ENCODE measurements around the gene TGFBI. TPM values are rescaled to one million over a fixed set of nuclear protein-coding genes. Genes with fewer than 3 reads are reported as not detected.

The TGFBI gene
- total RNA-seq, 1 donor from 2014 or later = 9.5 TPM

DNA sequence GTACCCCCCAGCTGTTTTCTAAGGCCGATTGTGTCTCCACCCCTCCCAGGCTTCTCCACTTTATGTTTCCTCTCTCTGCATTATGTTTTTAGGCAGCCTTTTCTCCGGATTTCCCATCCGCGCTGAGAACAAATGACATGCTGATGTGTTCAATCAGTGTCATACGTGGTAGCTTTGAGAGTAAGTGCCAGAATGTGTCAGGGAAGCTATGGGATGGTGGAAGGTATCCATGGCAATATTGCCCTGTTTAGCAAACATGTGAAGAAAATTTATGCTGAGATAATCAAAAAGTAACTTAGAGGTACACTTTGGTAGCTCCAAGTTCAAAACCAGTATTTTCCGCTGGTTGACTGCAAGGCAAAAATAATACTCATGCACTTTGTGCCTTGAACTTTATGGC, 37.4 kb upstream of the TGFBI start:
- no peak for DNase-seq (ENCODE audit: low spot score)
- Mint-ChIP-seq H3K27me3 (ENCODE audit: insufficient read depth, low read depth) (peaks cover 11% of the 10 kb centered on the region), H3K36me3 (no peaks in the 10 kb centered on the region), H3K27ac (no peak overlapping the region), H3K9me3 (no peaks in the 10 kb centered on the region), H3K4me3 (no peak overlapping the region), H3K4me1 (peaks cover 10% of the 10 kb centered on the region)
- H3K79me2 ChIP-seq (ENCODE audit: low read depth) = no peaks in the 10 kb centered on the region
- H3K4me2 ChIP-seq = no peak overlapping the region
- H2AFZ ChIP-seq (replicated peaks) = no peak overlapping the region
- H3F3A ChIP-seq (ENCODE audit: low read depth) = no peaks in the 10 kb centered on the region
- TF ChIP-seq EZH2 (IDR thresholded peaks at IDR 0.05) = no peak
- TF ChIP-seq, protein P1, sequence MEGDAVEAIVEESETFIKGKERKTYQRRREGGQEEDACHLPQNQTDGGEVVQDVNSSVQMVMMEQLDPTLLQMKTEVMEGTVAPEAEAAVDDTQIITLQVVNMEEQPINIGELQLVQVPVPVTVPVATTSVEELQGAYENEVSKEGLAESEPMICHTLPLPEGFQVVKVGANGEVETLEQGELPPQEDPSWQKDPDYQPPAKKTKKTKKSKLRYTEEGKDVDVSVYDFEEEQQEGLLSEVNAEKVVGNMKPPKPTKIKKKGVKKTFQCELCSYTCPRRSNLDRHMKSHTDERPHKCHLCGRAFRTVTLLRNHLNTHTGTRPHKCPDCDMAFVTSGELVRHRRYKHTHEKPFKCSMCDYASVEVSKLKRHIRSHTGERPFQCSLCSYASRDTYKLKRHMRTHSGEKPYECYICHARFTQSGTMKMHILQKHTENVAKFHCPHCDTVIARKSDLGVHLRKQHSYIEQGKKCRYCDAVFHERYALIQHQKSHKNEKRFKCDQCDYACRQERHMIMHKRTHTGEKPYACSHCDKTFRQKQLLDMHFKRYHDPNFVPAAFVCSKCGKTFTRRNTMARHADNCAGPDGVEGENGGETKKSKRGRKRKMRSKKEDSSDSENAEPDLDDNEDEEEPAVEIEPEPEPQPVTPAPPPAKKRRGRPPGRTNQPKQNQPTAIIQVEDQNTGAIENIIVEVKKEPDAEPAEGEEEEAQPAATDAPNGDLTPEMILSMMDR (IDR thresholded peaks at IDR 0.05) = no peak
- TF ChIP-seq EZH2phosphoT487 (IDR thresholded peaks at IDR 0.05) = no peak
- no peak overlapping the region for H3K9ac ChIP-seq
- no peaks in the 10 kb centered on the region for H3K36me3 ChIP-seq
- no peaks in the 10 kb centered on the region for H3K4me1 ChIP-seq
- H3K9me3 ChIP-seq (ENCODE audit: low read depth) = no peaks in the 10 kb centered on the region
- no peaks in the 10 kb centered on the region for H4K20me1 ChIP-seq (ENCODE audit: low read depth)
- H3K4me3 ChIP-seq = no peak overlapping the region
- no peaks in the 10 kb centered on the region for H3K27me3 ChIP-seq
- no peak overlapping the region for H3K27ac ChIP-seq

DNA sequence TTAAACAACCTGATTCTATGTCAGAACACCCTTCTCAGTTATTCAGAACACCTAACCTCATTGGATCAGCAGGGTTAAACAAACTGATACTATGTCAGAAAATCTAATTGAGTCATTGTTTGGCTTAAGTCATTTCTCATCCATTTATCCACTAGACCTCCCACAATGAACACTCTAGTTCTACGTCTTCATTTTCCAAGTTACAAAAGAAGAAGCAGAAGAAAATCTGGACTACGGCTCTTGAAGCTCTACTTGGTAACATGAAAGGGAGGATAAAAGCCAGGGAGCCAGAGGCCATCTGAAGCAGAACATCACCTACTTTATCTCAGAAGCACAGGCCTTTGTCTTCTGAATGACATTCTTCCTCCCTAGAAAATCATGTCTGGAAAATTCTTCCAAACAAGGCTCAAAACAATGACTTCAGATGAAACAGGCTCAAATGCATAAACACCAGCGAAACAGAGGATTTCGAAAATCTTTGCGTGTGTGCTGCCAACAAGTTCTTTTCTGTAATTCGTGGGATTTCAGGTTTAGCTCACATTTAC, 35.4 kb upstream of the TGFBI start:
- Histone ChIP-seq H2AFZ (replicated peaks) (no peak overlapping the region), H3K4me3 (no peak overlapping the region), H3K27me3 (no peaks in the 10 kb centered on the region), H3K79me2 (ENCODE audit: low read depth) (no peaks in the 10 kb centered on the region), H3K4me2 (no peak overlapping the region), H3K36me3 (no peaks in the 10 kb centered on the region), H3F3A (ENCODE audit: low read depth) (no peaks in the 10 kb centered on the region), H3K9me3 (ENCODE audit: low read depth) (no peaks in the 10 kb centered on the region), H3K27ac (no peak overlapping the region), H3K9ac (no peak overlapping the region), H4K20me1 (ENCODE audit: low read depth) (no peaks in the 10 kb centered on the region), H3K4me1 (no peaks in the 10 kb centered on the region)
- TF ChIP-seq, protein P1 (IDR thresholded peaks at IDR 0.05) = no peak
- TF ChIP-seq EZH2phosphoT487 (IDR thresholded peaks at IDR 0.05) = no peak
- TF ChIP-seq EZH2 (IDR thresholded peaks at IDR 0.05) = no peak
- Mint-ChIP-seq H3K4me3 (no peak overlapping the region), H3K27me3 (ENCODE audit: insufficient read depth, low read depth) (peaks cover 4% of the 10 kb centered on the region), H3K36me3 (no peaks in the 10 kb centered on the region), H3K9me3 (no peaks in the 10 kb centered on the region), H3K4me1 (peaks cover 15% of the 10 kb centered on the region), H3K27ac (no peak overlapping the region)
- no peak for DNase-seq (ENCODE audit: low spot score)

DNA sequence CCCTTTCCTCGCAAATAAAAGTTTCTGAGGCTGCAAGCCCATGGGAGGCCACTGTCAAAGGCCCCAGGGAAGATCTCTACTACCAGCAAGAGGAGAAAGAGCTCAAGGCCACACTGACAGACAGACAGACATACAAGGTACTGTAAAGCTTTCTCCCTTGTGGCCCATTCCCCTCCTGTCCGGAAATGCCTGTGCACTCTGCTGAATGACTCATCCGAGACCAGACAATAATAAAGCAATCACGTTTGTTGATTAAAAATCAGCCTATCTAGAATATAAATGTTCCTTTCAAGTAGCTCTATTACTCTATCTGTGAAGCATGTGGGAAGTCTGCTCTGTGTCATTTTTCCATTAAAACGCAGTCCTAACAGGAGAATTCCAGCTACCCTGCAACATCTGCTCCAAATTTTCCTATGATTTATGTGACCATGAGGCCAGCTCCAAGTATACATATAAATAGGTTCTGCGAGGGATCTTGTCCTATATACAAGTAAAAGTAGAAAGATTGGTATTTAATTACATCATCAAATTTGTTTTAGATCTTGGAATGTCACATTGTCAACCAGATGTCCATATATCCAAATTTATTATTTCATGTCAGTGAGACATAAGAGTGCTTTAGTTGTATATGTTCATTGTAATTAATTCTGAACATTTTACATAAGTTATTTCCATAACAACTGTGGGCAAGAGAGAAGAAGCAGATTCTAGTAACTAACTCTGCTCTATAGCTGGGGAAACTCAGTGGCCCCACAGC, 34.7 kb upstream of the TGFBI start:
- H3K4me3 Mint-ChIP-seq = no peak overlapping the region
- H3K36me3 Mint-ChIP-seq = no peaks in the 10 kb centered on the region
- Histone ChIP-seq H2AFZ (replicated peaks) (no peak overlapping the region), H3K4me3 (no peak overlapping the region), H3K79me2 (ENCODE audit: low read depth) (no peaks in the 10 kb centered on the region), H4K20me1 (ENCODE audit: low read depth) (no peaks in the 10 kb centered on the region), H3K4me1 (no peaks in the 10 kb centered on the region), H3F3A (ENCODE audit: low read depth) (no peaks in the 10 kb centered on the region), H3K27ac (no peak overlapping the region), H3K36me3 (no peaks in the 10 kb centered on the region), H3K27me3 (no peaks in the 10 kb centered on the region), H3K4me2 (no peak overlapping the region), H3K9me3 (ENCODE audit: low read depth) (no peaks in the 10 kb centered on the region), H3K9ac (no peak overlapping the region)
- no peak overlapping the region for H3K27ac Mint-ChIP-seq
- peaks cover 15% of the 10 kb centered on the region for H3K4me1 Mint-ChIP-seq
- no peak for DNase-seq (ENCODE audit: low spot score)
- TF ChIP-seq, protein P1 (IDR thresholded peaks at IDR 0.05) = no peak
- no peak for TF ChIP-seq EZH2 (IDR thresholded peaks at IDR 0.05)
- TF ChIP-seq EZH2phosphoT487 (IDR thresholded peaks at IDR 0.05) = no peak
- no peaks in the 10 kb centered on the region for H3K9me3 Mint-ChIP-seq
- H3K27me3 Mint-ChIP-seq (ENCODE audit: insufficient read depth, low read depth) = peaks cover 4% of the 10 kb centered on the region
